Ecto neural progenitor cell (in vitro differentiated cells): ENCODE data around the gene VEGFC.

Experiments
- DNase-seq: peaks from one replicate; pipeline ENCODE4 v3.0.0-alpha.2; 2018; ENCODE audit warnings: low spot score

The VEGFC gene

DNA sequence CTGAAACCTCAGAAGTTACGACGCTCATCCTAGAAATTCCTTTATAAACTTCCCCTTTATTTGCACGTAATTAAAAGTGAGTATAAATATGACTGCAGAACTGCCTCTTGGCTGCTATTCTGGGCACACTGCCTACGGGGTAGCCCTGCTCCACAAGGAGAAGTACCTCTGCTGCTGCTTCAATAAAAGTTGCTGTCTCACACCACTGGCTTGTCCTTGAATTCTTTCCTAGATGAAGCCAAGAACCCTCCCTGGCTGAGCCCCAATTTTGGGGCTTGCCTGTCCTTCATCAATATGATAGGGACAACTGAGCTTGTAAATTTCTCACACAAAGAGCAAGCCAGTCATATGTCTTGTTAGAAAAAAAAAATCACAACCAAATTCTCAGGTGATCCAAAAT is 115.8 kb downstream of the VEGFC start:
- DNase-seq: no peak

DNA sequence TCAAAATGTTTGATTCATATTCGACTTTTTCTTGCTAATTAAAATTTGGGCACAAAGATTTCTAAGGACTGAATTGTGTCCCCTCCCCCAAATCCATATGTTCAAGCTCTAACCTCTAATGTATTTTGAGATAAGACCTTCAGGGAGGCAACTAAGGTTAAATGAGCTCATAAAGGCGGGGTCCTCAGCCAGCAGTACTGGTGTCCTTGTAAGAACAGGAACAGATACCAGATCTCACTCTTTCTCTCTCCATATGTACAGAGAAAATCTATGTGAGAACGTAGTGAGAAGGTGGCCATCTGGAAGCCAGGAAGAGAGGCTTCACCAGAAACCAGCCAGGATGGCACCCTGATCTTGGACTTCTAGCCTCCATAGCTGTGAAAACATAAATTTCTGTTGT is 116.9 kb downstream of the VEGFC start:
- no peak for DNase-seq

DNA sequence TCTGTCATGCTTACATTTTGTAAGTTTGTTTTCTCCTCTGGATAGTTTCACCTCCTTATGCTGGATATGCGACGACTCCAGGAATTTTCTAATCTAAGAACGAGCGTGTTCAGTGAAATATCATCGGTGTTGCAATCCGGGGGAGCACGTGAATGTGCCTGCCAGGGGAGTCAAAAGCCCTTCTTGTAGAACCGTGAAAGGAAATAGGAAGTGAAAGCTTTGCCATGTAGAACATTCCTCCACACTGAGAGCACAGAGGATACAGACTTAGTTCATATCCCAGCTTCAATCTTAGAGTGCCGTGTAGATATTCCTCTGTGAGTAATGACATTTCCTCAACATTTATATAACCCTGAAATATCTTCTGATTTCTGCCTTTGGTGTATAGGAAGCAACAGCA is 121.2 kb downstream of the VEGFC start:
- no peak for DNase-seq

DNA sequence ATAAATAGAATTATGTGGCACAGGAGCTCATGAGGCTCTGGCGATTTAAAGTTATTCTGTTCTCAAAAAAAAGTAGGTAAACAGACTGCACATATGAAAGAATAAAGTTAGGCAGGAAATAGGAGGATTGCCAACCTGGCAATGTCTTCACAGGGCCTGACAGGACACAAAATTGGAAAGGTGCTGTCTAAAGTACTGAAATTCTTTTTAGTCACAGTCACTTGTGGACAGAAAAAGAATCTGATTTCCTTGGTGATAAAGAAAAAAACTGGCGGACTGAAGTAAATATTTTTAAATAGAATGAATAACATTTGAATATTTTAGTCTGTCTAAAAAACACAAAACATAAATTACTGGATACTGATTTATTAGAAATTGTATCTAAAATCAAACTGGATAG is 124.4 kb downstream of the VEGFC start:
- no peak for DNase-seq

DNA sequence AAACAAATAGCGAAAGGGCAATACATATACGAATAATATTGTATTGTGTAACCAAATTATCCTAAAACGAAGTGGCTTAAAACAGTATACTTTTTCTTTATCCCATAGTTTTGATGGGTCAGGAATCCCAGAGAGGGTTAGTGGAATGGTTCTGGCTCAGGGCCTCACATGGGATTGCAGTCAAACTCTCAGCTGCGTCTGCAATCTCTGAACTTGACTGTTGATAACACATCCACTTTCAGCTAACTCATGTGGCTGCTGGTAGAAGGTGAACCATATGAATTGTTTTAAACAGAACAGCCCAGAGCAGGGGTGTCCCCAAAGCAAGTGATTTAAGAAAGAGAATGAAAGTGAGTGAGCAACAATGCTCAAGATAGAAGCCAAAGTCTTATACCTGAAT is 127.8 kb downstream of the VEGFC start:
- no peak for DNase-seq

DNA sequence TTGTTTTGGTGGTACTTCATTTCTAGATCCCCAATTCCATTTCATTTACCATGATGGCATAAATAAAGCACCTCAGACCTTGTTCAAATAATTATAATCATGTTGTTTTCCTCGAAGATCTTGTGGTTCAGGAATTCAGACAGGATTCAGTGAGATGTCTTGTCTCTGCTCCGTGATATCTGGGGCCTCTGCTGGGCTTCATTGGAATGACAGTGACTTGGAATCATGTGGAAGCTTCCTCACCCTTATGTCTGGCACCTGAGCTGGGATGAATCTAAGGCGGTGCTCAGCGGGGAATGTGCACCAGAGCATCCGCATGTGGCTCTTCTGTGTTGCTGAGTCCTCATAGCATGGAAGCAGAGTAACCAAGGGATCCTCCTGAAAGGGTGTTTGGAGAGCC is 132.2 kb downstream of the VEGFC start:
- no peak for DNase-seq

DNA sequence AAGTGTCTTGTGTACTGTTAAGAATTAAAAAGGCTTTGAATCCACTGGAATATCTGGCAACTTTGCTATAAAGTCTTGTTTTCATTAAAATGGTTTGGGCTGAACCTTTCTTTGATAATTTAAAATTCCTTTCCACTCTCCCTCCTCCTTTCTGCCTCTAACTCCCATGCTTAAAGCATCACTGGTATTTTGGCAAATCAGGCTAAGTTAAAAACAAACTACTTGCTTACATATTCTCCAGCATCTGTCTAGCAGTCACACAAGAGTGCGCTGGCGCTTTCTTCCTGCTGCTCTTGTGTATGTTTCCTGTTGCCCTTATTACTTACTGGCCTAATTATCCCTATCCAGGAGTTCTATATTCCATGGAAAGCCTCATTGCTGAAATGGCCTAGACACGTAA is 136.6 kb downstream of the VEGFC start:
- no peak for DNase-seq

GRCh38 chr4:176654565-176655216 is 138.0 kb downstream of the VEGFC start:
- DNase-seq: no peak

DNA sequence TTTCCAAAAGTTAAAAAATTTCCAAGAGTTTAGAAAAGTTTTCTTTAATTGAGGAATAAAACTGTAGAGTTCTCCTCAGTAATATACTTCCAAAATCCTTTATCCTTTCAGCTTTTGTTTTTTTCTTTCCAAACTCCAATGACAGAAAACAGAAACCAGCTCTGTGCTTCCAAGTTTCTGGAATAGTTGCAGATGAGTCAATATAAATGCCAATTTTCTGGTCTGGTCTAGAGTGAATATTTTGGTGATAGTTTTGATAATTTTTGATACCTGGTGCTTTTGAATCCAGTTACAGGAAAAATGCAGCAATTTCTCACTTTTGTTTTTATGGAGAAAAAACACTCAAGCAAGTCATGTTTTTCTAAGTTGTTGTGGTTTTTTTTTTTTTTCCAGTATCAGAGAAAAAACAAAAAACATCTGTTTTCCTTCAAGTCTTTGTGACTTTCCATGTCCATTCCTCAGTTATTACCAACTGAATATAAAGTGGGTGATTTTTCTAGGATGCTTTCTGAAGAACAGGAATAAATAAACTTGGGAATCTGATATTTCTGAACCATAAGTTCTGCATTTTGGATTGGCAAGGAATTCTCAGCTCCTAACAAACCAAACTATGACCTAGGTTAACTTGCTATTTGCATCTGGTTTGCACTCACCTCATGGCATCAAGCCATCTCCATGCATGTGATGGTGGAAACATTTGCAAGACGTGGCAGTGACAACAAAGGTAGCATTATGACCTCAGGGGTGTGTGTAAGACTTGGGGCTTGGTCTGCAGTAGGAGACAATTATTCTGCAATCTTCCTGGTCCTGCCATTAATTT is 139.1 kb downstream of the VEGFC start:
- DNase-seq: no peak

GRCh38 chr4:176646311-176646710 is 146.4 kb downstream of the VEGFC start:
- DNase-seq: no peak

DNA sequence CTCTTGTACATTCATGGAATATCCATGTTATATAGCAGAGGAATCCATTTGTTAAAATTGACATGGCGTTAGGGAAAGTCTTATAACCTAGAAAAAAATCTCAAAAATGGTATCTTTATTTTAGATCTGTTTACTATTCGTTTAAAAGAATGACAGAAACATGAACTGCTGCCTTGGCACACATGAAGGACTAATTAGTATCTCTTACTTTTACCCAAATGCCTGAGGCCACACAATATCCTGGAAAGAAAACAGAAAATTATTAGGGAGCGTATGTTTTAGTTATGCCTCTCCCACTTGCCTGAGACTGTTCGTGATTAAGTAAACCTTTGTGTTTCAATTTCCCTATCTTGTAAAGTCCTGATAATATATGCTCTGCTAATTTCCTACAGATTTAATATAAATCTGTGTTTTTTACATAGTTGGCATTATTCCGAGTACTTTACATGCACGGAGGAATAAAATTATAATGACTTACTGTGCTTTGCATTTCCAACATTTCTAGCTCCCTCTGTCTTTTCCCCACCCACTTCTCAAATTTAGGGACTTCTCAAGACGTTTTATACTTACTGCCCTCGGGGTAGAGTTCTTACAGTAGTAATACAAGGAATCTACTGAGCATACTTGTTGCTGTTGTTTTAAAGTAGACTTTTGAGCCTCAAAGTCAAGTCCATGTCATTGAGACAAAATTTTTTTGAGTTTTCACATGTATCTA is 147.3 kb downstream of the VEGFC start:
- no peak for DNase-seq

DNA sequence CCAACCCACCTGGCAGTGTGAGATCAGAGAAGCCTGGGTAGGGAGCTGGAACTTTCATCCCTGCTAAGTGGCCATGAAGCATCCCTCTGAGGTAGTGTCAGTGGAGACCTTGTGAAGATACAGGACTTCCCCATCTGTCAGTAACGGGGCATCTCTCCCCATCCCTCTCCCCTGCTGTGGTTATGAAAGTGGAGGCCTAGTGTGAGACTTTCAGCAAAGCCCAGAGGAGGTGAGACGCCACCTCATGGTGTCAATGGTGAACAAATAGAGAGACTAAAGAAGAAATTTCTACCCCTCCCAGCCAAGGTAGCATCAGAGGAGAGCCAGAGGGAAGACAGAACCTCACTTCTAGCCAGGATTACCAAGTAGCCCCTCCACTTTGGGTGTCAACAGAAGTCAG is 150.2 kb downstream of the VEGFC start:
- DNase-seq: no peak

DNA sequence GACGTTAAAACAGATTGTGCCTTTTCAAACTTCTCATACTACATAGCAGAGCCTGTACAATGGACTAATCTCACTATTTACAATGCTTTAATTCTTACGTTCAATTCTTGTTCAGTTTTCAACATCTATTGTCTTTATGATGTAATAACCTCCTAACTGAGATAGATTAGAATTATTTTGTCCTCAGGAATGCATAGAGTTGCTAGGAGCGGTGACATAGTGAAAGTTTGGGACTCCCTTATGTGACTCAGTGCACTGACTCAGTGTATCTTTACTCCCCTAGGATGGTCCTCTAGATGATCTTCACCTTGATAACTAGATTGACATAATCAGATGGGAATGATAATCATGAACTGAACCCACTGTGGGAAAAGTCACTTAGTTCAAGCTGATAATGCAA is 151.5 kb downstream of the VEGFC start:
- no peak for DNase-seq

DNA sequence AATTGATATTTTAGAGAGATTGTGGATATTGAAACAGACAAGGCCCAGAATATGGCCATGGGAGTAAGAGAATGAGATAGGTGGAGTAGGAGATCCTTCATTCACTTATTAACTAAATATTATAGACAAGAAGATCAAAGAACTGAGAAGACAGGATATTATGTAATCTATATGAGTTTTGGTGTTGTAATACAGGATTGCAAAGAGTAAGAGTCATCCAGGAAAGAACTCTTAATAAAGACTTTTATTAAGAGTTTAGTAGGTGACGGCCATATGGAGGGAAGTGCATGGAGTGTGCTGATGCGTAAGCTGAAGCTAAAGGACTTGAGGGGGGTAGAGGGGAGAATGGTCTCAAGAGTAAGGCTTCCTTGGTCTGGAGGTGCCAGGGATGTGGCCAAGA is 153.7 kb downstream of the VEGFC start:
- no peak for DNase-seq

- no peak for DNase-seq
Observed at GRCh38 chr4:176636292-176636691, 156.4 kb downstream of the VEGFC start.

DNA sequence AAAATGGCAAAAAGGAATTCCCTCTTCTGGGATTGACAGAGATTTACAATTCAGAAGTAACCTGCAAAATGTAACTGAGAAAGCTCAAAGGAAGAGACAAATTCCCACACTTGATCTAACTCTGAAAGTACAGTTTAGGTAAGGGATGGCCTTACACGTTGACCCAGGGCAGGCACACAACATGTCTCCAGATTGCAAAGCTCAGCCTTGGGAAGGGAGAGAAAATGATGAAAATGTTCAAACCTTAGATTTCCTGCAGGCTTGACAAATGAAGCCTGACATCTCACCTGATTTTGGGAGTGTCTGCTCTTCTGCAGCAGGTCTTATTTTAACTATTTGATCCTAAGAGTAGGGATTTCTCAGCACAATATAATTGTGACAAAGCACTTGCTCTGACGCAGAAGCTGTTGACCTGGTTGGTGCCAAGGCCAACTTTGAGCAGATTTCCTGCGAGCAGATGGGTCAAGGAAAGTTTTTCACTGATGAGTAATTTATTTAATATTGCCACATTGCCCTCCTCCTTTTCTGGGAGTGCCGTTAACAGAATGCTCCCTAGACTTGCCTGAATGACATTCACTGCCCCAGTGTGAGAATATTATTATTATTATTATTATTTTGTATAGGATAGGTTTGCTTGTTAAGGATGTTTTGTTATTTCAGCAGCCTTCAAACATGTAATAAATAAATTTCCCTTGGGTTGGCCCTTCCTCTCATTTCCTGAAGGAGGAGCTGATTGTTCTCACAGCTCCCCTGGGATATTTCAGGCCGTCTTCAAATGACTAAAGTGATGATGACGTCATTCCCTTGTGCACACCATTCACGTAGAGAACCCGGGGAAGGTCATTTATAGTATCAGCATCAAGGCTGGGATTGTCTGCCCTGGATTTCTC is 157.1 kb downstream of the VEGFC start:
- no peak for DNase-seq
